ENCODE measurements around the gene MPL. TPM values are rescaled to one million over a fixed set of nuclear protein-coding genes. Genes with fewer than 3 reads are reported as not detected.

Gene MPL
- total RNA-seq, 2 donors from 2014 or later = not detected

- H3K36me3 Mint-ChIP-seq (ENCODE audit: insufficient read depth in 2 of 2) = no peaks in the 10 kb centered on the region
- no peaks in the 10 kb centered on the region for H3K27me3 Mint-ChIP-seq (ENCODE audit: low read depth)
- DNase-seq (no peak), ATAC-seq (replicated peaks in 1 of 2) (peak in 1 of 2 donors; percentile 50)
- H3K4me1 Mint-ChIP-seq (ENCODE audit: low read depth) = peaks cover 5% of the 10 kb centered on the region
- no peak overlapping the region for H3K4me3 Mint-ChIP-seq
- no peak overlapping the region for H3K27ac Mint-ChIP-seq
- no peaks in the 10 kb centered on the region for H3K9me3 Mint-ChIP-seq
These were observed 7.5 kb downstream of the MPL start for GRCh38 chr1:43345120-43345519.

GRCh38 chr1:43346636-43347035, 9.0 kb downstream of the MPL start:
- H3K27me3 Mint-ChIP-seq (ENCODE audit: low read depth) = no peaks in the 10 kb centered on the region
- no peaks in the 10 kb centered on the region for H3K36me3 Mint-ChIP-seq (ENCODE audit: insufficient read depth in 2 of 2)
- H3K27ac Mint-ChIP-seq = no peak overlapping the region
- H3K9me3 Mint-ChIP-seq = no peaks in the 10 kb centered on the region
- no peak for DNase-seq
- ATAC-seq (replicated peaks in 1 of 2) = no peak
- no peak overlapping the region for H3K4me3 Mint-ChIP-seq
- H3K4me1 Mint-ChIP-seq (ENCODE audit: low read depth) = peaks cover 5% of the 10 kb centered on the region

- Mint-ChIP-seq H3K36me3 (ENCODE audit: insufficient read depth in 2 of 2) (no peaks in the 10 kb centered on the region), H3K4me3 (peak overlapping the region in 1 of 2 donors; percentile 38), H3K4me1 (ENCODE audit: low read depth) (peaks cover 5% of the 10 kb centered on the region), H3K27ac (no peak overlapping the region), H3K9me3 (no peaks in the 10 kb centered on the region), H3K27me3 (ENCODE audit: low read depth) (no peaks in the 10 kb centered on the region)
- ATAC-seq (replicated peaks in 1 of 2) = no peak
- no peak for DNase-seq
These were observed 10.8 kb downstream of the MPL start for GRCh38 chr1:43348343-43348808.

GRCh38 chr1:43348809-43349593, 11.4 kb downstream of the MPL start:
- no peaks in the 10 kb centered on the region for H3K27me3 Mint-ChIP-seq (ENCODE audit: low read depth)
- no peaks in the 10 kb centered on the region for H3K9me3 Mint-ChIP-seq
- peak overlapping the region; percentile 1 for H3K27ac Mint-ChIP-seq
- ATAC-seq (replicated peaks in 1 of 2) (peak; percentile 81 to 88), DNase-seq (peak; percentile 50 to 76)
- H3K4me1 Mint-ChIP-seq (ENCODE audit: low read depth) = peaks cover 5% of the 10 kb centered on the region
- H3K36me3 Mint-ChIP-seq (ENCODE audit: insufficient read depth in 2 of 2) = no peaks in the 10 kb centered on the region
- peak overlapping the region; percentile 1 to 76 for H3K4me3 Mint-ChIP-seq

- ATAC-seq (replicated peaks in 1 of 2) = no peak
- H3K9me3 Mint-ChIP-seq = no peaks in the 10 kb centered on the region
- peak overlapping the region; percentile 1 for H3K27ac Mint-ChIP-seq
- DNase-seq = no peak
- peaks cover 5% of the 10 kb centered on the region for H3K4me1 Mint-ChIP-seq (ENCODE audit: low read depth)
- H3K36me3 Mint-ChIP-seq (ENCODE audit: insufficient read depth in 2 of 2) = no peaks in the 10 kb centered on the region
- no peaks in the 10 kb centered on the region for H3K27me3 Mint-ChIP-seq (ENCODE audit: low read depth)
- H3K4me3 Mint-ChIP-seq = peak overlapping the region; percentile 1 to 76
These were observed 12.1 kb downstream of the MPL start for GRCh38 chr1:43349594-43350306.

- Mint-ChIP-seq H3K27ac (peak overlapping the region; percentile 11), H3K27me3 (ENCODE audit: low read depth) (no peaks in the 10 kb centered on the region), H3K4me1 (ENCODE audit: low read depth) (peaks cover 5% of the 10 kb centered on the region), H3K36me3 (ENCODE audit: insufficient read depth in 2 of 2) (no peaks in the 10 kb centered on the region), H3K9me3 (no peaks in the 10 kb centered on the region), H3K4me3 (no peak overlapping the region)
- ATAC-seq (replicated peaks in 1 of 2) (no peak), DNase-seq (no peak)
These were observed 13.4 kb downstream of the MPL start for GRCh38 chr1:43350976-43351375.

GRCh38 chr1:43351421-43352350, 14.1 kb downstream of the MPL start:
- H3K27ac Mint-ChIP-seq = no peak overlapping the region
- peaks cover 0 to 3% of the 10 kb centered on the region in 2 donors for H3K36me3 Mint-ChIP-seq (ENCODE audit: insufficient read depth in 2 of 2)
- H3K4me3 Mint-ChIP-seq = no peak overlapping the region
- DNase-seq = no peak
- H3K4me1 Mint-ChIP-seq (ENCODE audit: low read depth) = peaks cover 5% of the 10 kb centered on the region
- no peaks in the 10 kb centered on the region for H3K27me3 Mint-ChIP-seq (ENCODE audit: low read depth)
- H3K9me3 Mint-ChIP-seq = no peaks in the 10 kb centered on the region
- no peak for ATAC-seq (replicated peaks in 1 of 2)

- Mint-ChIP-seq H3K4me3 (no peak overlapping the region), H3K27me3 (ENCODE audit: low read depth) (no peaks in the 10 kb centered on the region)
- ATAC-seq (replicated peaks in 1 of 2) = no peak
These were observed 14.7 kb downstream of the MPL start for GRCh38 chr1:43352351-43352705.

GRCh38 chr1:43352881-43353280, 15.3 kb downstream of the MPL start:
- H3K36me3 Mint-ChIP-seq (ENCODE audit: insufficient read depth in 2 of 2) = peaks cover 0 to 3% of the 10 kb centered on the region in 2 donors
- DNase-seq (no peak), ATAC-seq (replicated peaks in 1 of 2) (no peak)
- no peaks in the 10 kb centered on the region for H3K27me3 Mint-ChIP-seq (ENCODE audit: low read depth)
- H3K4me3 Mint-ChIP-seq = no peak overlapping the region
- H3K9me3 Mint-ChIP-seq = no peaks in the 10 kb centered on the region
- no peak overlapping the region for H3K27ac Mint-ChIP-seq
- H3K4me1 Mint-ChIP-seq (ENCODE audit: low read depth) = peaks cover 9% of the 10 kb centered on the region

More at GRCh38 chr1:43352351-43352705, 14.7 kb downstream of the MPL start:
- no peak for DNase-seq
- no peak overlapping the region for H3K27ac Mint-ChIP-seq
- peaks cover 5% of the 10 kb centered on the region for H3K4me1 Mint-ChIP-seq (ENCODE audit: low read depth)
- no peaks in the 10 kb centered on the region for H3K9me3 Mint-ChIP-seq
- peaks cover 0 to 3% of the 10 kb centered on the region in 2 donors for H3K36me3 Mint-ChIP-seq (ENCODE audit: insufficient read depth in 2 of 2)

GRCh38 chr1:43354471-43354870, 16.9 kb downstream of the MPL start:
- Mint-ChIP-seq H3K9me3 (no peaks in the 10 kb centered on the region), H3K36me3 (ENCODE audit: insufficient read depth in 2 of 2) (peaks cover 2 to 3% of the 10 kb centered on the region in 2 donors), H3K4me1 (ENCODE audit: low read depth) (peaks cover 14% of the 10 kb centered on the region), H3K27ac (no peak overlapping the region), H3K4me3 (no peak overlapping the region), H3K27me3 (ENCODE audit: low read depth) (no peaks in the 10 kb centered on the region)
- no peak for ATAC-seq (replicated peaks in 1 of 2)
- DNase-seq = no peak

GRCh38 chr1:43354936-43355335, 17.3 kb downstream of the MPL start:
- ATAC-seq (replicated peaks in 1 of 2) = no peak

GRCh38 chr1:43357251-43357650, 19.6 kb downstream of the MPL start:
- Mint-ChIP-seq H3K27ac (no peak overlapping the region), H3K4me1 (ENCODE audit: low read depth) (peaks cover 40% of the 10 kb centered on the region), H3K9me3 (no peaks in the 10 kb centered on the region), H3K36me3 (ENCODE audit: insufficient read depth in 2 of 2) (peaks cover 17 to 22% of the 10 kb centered on the region in 2 donors), H3K27me3 (ENCODE audit: low read depth) (no peaks in the 10 kb centered on the region), H3K4me3 (peak overlapping the region in 1 of 2 donors; percentile 95)
- ATAC-seq (replicated peaks in 1 of 2) (no peak), DNase-seq (no peak)

More at GRCh38 chr1:43354936-43355335, 17.3 kb downstream of the MPL start:
- H3K27me3 Mint-ChIP-seq (ENCODE audit: low read depth) = no peaks in the 10 kb centered on the region
- no peak overlapping the region for H3K27ac Mint-ChIP-seq
- H3K36me3 Mint-ChIP-seq (ENCODE audit: insufficient read depth in 2 of 2) = peaks cover 4 to 7% of the 10 kb centered on the region in 2 donors
- no peak overlapping the region for H3K4me3 Mint-ChIP-seq
- no peak for DNase-seq
- no peaks in the 10 kb centered on the region for H3K9me3 Mint-ChIP-seq
- H3K4me1 Mint-ChIP-seq (ENCODE audit: low read depth) = peaks cover 17% of the 10 kb centered on the region
